Neural crest cell (in vitro differentiated cells): Measurements from ENCODE around the gene MYO6. TPM values are rescaled to one million over a fixed set of nuclear protein-coding genes. Genes with fewer than 3 reads are reported as not detected.

Experiments used
- DNase-seq: peaks from one replicate; pipeline ENCODE4 v3.0.0; 2021; ENCODE audit warnings: low read depth, mixed read lengths, low spot score
- H3K27ac Mint-ChIP-seq: one replicate; pipeline ENCODE4 v1.8.0; 2021; ENCODE audit warnings: mild to moderate bottlenecking, mixed read lengths; ENCODE audit not compliant: unreplicated experiment
- H3K27me3 Mint-ChIP-seq: 2 replicates; pipeline ENCODE4 v1.8.0; 2021; ENCODE audit warnings: low read depth, mild to moderate bottlenecking, mixed read lengths
- H3K36me3 Mint-ChIP-seq: 2 replicates; pipeline ENCODE4 v1.8.0; 2021; ENCODE audit warnings: low read depth, mild to moderate bottlenecking, mixed read lengths
- H3K4me1 Mint-ChIP-seq: 2 replicates; pipeline ENCODE4 v1.8.0; 2021; ENCODE audit warnings: mixed read lengths
- H3K4me3 Mint-ChIP-seq: one replicate; pipeline ENCODE4 v1.8.0; 2021; ENCODE audit warnings: mild to moderate bottlenecking, mixed read lengths
- H3K9me3 Mint-ChIP-seq: 2 replicates; pipeline ENCODE4 v1.8.0; 2021; ENCODE audit warnings: mixed read lengths
- CTCF ChIP-seq: fragments of 200-600 bp; sonication (generic); conservative IDR thresholded peaks from 2 replicates; pipeline ENCODE4 v1.5.0; 2021; ENCODE audit warnings: antibody characterized with exemption, mild to moderate bottlenecking
- total RNA-seq: library from RNA; stranded (reverse); gene quantifications from 2 replicates; pipeline ENCODE4 v1.2.1, GENCODE V29; 2021

Gene MYO6
- total RNA-seq, 1 donor from 2014 or later, result 24.5 TPM

GRCh38 chr6:75937846-75938245 lies 188.8 kb downstream of the MYO6 start:
- Mint-ChIP-seq H3K4me3 (no peak overlapping the region), H3K27me3 (peaks cover 4% of the 10 kb centered on the region), H3K9me3 (no peaks in the 10 kb centered on the region), H3K27ac (no peak overlapping the region), H3K36me3 (no peaks in the 10 kb centered on the region), H3K4me1 (peaks cover 29% of the 10 kb centered on the region)
- DNase-seq, result no peak
- TF ChIP-seq CTCF, result no peak

GRCh38 chr6:75940564-75940963 lies 191.5 kb downstream of the MYO6 start:
- no peaks in the 10 kb centered on the region for H3K9me3 Mint-ChIP-seq
- H3K36me3 Mint-ChIP-seq, result no peaks in the 10 kb centered on the region
- H3K27me3 Mint-ChIP-seq, result peaks cover 2% of the 10 kb centered on the region
- no peak for DNase-seq
- no peak overlapping the region for H3K27ac Mint-ChIP-seq
- no peak overlapping the region for H3K4me3 Mint-ChIP-seq
- TF ChIP-seq CTCF, result no peak
- H3K4me1 Mint-ChIP-seq, result peaks cover 8% of the 10 kb centered on the region

- no peak for TF ChIP-seq CTCF
- DNase-seq, result no peak
- H3K27ac Mint-ChIP-seq, result no peak overlapping the region
- H3K27me3 Mint-ChIP-seq, result peaks cover 2% of the 10 kb centered on the region
- no peak overlapping the region for H3K4me3 Mint-ChIP-seq
- no peaks in the 10 kb centered on the region for H3K36me3 Mint-ChIP-seq
- no peaks in the 10 kb centered on the region for H3K9me3 Mint-ChIP-seq
- peaks cover 5% of the 10 kb centered on the region for H3K4me1 Mint-ChIP-seq
Measured at GRCh38 chr6:75941509-75941908, 192.5 kb downstream of the MYO6 start.

- peaks cover 5% of the 10 kb centered on the region for H3K4me1 Mint-ChIP-seq
- DNase-seq, result no peak
- no peak for TF ChIP-seq CTCF
- no peaks in the 10 kb centered on the region for H3K27me3 Mint-ChIP-seq
- H3K27ac Mint-ChIP-seq, result no peak overlapping the region
- H3K4me3 Mint-ChIP-seq, result no peak overlapping the region
- no peaks in the 10 kb centered on the region for H3K9me3 Mint-ChIP-seq
- no peaks in the 10 kb centered on the region for H3K36me3 Mint-ChIP-seq
Measured at GRCh38 chr6:75943381-75943780, 194.3 kb downstream of the MYO6 start.

GRCh38 chr6:75946146-75946831 lies 197.2 kb downstream of the MYO6 start:
- no peak for DNase-seq
- Mint-ChIP-seq H3K27ac (no peak overlapping the region), H3K4me3 (no peak overlapping the region), H3K36me3 (no peaks in the 10 kb centered on the region), H3K9me3 (no peaks in the 10 kb centered on the region), H3K4me1 (no peaks in the 10 kb centered on the region), H3K27me3 (no peaks in the 10 kb centered on the region)
- TF ChIP-seq CTCF, result no peak
